HUES64 (cell line): ENCODE measurements around the gene PARD3.

Experiments used
- H3K27ac ChIP-seq: 2 replicates; pipeline ENCODE4 v1.7.0; 2013; ENCODE audit warnings: low read depth, low read length, inconsistent platforms
- H3K27me3 ChIP-seq: 2 replicates; pipeline ENCODE4 v1.6.1; 2013; ENCODE audit warnings: mild to moderate bottlenecking, low read length; ENCODE audit not compliant: insufficient read depth
- H3K36me3 ChIP-seq: 2 replicates; pipeline ENCODE4 v1.6.1; 2013; ENCODE audit warnings: mild to moderate bottlenecking, low read length; ENCODE audit not compliant: insufficient read depth
- H3K4me1 ChIP-seq: 2 replicates; pipeline ENCODE4 v1.6.1; 2013; ENCODE audit warnings: mild to moderate bottlenecking, low read length, moderate library complexity; ENCODE audit not compliant: insufficient read depth
- H3K4me3 ChIP-seq: 2 replicates; pipeline ENCODE4 v1.5.1; 2013; ENCODE audit warnings: mild to moderate bottlenecking, low read length, moderate library complexity
- H3K9ac ChIP-seq: 2 replicates; pipeline ENCODE4 v1.6.1; 2013; ENCODE audit warnings: mild to moderate bottlenecking, low read depth, low read length
- H3K9me3 ChIP-seq: 2 replicates; pipeline ENCODE4 v1.6.1; 2013; ENCODE audit warnings: low read depth, low read length; ENCODE audit not compliant: insufficient read depth
- WGBS: fragments of 150-250, 120-280 bp; methylation state at CpG from one replicate; pipeline ENCODE4 v1.1.7; 2013; ENCODE audit warnings: missing lambda C conversion rate; 5-methylcytosine and 5-hydroxymethylcytosine counted together

The PARD3 gene

DNA sequence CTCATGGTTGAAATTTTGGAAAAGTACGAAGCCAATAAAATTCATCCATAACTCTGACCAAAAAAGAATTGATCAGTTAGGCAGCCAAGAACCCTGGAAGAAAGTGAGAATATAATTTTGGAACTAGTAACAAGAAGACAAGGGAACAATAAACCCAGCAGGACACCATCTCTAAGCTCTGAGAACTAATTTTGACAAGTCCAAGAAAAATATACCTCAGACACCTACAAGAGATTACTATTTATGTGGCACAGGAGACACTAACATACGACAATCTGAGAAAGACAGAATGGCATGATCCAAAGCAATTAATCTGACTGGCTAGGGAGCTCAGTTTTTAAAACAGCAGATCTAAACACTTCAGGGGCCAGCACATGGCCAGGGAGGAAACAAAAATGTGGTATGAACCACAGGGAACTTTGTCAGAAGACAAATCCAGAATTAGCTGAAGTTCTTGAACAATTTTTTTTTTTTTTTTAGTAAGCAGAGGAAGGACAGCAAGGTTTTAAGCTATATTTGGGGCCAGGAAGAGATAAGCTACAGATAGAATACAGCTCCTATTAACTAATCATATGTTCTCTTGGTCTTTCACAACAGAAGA lies 38.9 kb downstream of the PARD3 start:
- Histone ChIP-seq H3K4me1 (peaks cover 29% of the 10 kb centered on the region), H3K36me3 (no peaks in the 10 kb centered on the region), H3K27me3 (no peaks in the 10 kb centered on the region), H3K27ac (no peak overlapping the region), H3K4me3 (no peak overlapping the region), H3K9ac (no peak overlapping the region), H3K9me3 (no peaks in the 10 kb centered on the region)
- WGBS, result 93% methylated on average over 1 of the region's 2 CpGs

DNA sequence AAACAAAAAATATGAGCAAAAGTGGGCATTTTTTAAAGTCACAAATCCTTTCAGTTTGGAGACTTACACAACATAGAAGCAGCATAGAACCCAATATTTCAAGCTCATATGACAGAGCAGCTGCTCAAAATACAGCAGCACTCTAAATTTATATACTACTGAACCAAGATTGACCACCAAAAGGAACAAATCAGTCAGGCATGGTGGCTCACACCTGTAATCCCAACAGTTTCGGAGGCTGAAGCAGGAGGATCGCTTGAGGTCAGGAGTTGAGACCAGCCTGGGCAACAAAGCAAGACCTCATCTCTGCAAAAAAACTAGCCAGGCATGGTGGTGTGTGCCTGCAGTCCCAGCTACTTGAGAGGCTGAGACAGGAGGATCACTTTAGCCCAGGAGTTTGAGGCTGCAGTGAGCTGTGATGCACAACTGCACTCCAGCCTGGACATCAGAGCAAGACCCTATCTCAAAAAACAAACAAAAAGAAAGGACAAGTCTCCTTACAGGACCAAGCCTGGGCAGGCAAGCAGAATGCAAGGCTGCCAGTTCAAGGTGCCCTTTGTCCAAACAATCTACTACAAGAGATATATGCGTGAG lies 40.0 kb downstream of the PARD3 start:
- no peak overlapping the region for H3K9ac ChIP-seq
- WGBS, result 97% methylated on average over 3 of the region's 3 CpGs
- no peak overlapping the region for H3K27ac ChIP-seq
- no peaks in the 10 kb centered on the region for H3K9me3 ChIP-seq
- H3K4me3 ChIP-seq, result no peak overlapping the region
- H3K27me3 ChIP-seq, result no peaks in the 10 kb centered on the region
- H3K36me3 ChIP-seq, result no peaks in the 10 kb centered on the region
- H3K4me1 ChIP-seq, result peaks cover 19% of the 10 kb centered on the region

DNA sequence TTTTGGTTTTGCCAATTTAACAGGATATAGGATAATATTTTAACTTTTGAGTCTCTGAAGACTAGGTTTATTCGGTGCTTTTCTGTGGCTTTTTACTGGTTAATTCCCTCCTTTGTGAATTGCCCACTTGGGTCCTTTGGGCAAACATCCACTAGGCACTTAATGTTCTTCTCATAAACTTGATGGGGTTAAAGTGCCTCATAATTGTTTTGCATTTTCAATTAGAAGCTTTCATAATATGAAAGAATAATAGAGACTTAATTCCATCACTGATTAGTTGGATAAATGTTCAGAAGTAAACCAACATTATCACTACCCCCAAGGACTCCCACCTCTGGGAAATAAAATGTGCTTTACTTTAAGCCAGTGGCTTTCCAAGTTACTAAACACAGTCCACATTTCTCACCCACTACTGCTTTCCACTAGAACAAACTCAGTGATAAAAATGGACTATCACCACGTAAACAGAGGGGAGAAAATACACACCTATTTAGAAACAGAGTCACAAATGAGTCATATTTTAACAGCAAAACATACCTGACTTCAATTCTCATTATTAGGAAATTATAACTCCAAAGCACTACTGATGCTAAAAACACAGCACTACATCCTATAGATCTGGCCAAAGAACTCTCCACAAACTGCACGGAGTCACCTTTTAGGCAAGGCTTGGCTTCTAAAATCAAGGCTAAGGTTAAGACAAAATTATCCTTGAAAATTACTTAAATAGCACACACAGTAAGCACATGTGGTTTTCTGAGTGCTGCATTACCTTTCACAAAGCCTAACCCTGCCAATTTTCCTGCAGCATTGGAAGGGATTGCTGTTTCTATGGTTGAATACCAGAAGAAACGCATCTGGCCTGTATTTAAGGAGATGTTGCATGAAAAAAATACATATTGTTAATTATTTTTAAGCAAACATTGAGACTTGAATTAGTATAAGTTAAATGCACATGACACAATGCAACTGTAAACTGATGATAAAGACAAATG lies 41.2 kb downstream of the PARD3 start:
- Histone ChIP-seq H3K4me1 (peaks cover 19% of the 10 kb centered on the region), H3K4me3 (no peak overlapping the region)
- WGBS, result 97% methylated on average over 4 of the region's 4 CpGs

DNA sequence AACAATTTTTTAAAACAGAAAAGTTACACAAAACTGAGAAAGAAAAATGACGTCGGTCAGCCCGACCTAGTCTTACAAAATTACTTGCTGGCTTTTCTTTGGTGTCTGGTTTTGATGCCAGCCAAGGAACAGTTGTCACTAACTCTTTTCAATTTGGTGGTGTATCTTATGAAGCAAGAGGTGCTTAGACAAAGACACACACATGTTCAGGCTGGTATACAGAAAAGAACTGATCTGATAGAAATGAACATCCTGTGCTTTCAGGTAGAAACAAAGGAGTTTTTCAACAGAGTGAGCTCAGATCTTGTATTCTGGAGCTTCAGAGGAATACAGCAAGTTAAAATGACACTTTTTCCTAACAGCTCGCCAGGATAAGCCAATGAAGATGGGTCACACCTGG lies 43.6 kb downstream of the PARD3 start:
- 91% methylated on average over 4 of the region's 4 CpGs for WGBS
- no peak overlapping the region for H3K9ac ChIP-seq
- no peak overlapping the region for H3K4me3 ChIP-seq
- H3K36me3 ChIP-seq, result no peaks in the 10 kb centered on the region
- no peaks in the 10 kb centered on the region for H3K27me3 ChIP-seq
- H3K27ac ChIP-seq, result no peak overlapping the region
- no peaks in the 10 kb centered on the region for H3K9me3 ChIP-seq
- peaks cover 22% of the 10 kb centered on the region for H3K4me1 ChIP-seq

More for the DNA sequence above, 41.2 kb downstream of the PARD3 start:
- Histone ChIP-seq H3K36me3 (no peaks in the 10 kb centered on the region), H3K9me3 (no peaks in the 10 kb centered on the region), H3K27ac (no peak overlapping the region), H3K9ac (no peak overlapping the region), H3K27me3 (no peaks in the 10 kb centered on the region)

DNA sequence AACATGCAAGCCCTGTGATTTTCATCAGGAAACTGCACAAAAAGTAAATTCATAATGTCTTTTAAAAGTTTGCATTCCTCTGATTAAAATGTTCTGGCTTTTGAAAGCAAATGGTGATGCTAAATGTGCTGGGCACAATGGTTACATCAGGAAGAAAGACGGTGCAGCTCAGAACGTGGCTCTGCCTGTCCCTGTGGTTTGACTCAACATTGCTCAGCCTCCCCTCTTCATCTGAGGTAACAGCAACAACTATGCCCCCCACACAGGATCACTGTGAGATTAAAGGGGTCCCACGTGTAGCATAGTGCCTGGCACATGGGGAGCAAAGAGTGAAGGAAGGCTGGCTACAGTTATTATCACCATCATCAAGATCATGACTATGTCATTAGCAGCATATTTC lies 44.0 kb downstream of the PARD3 start:
- no peaks in the 10 kb centered on the region for H3K9me3 ChIP-seq
- WGBS, result 80% methylated on average over 3 of the region's 3 CpGs
- no peak overlapping the region for H3K27ac ChIP-seq
- H3K9ac ChIP-seq, result no peak overlapping the region
- H3K4me1 ChIP-seq, result peaks cover 22% of the 10 kb centered on the region
- H3K36me3 ChIP-seq, result no peaks in the 10 kb centered on the region
- no peaks in the 10 kb centered on the region for H3K27me3 ChIP-seq
- H3K4me3 ChIP-seq, result no peak overlapping the region

DNA sequence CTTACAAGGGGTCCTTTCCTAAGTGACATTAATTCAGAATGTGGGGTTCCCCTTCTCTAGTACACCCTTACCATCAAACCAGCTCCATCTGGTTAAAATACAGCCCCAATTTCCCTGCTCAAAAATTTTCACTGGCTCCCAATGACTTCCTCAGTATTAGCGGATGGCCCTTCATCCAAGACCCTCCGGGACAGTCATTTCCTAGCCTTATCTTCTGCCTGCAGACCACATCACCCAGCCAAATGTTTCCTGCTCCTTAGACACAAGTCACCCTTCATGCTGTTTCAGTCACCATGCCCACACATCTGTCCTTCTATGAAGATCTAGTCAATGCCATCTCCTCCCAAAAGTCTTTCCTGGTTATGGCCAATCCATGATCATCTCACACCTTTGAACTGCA lies 45.2 kb downstream of the PARD3 start:
- Histone ChIP-seq H3K9me3 (no peaks in the 10 kb centered on the region), H3K27ac (no peak overlapping the region), H3K36me3 (no peaks in the 10 kb centered on the region), H3K4me1 (peaks cover 23% of the 10 kb centered on the region), H3K4me3 (no peak overlapping the region), H3K27me3 (no peaks in the 10 kb centered on the region), H3K9ac (no peak overlapping the region)
- 46% methylated on average over 2 of the region's 2 CpGs for WGBS

DNA sequence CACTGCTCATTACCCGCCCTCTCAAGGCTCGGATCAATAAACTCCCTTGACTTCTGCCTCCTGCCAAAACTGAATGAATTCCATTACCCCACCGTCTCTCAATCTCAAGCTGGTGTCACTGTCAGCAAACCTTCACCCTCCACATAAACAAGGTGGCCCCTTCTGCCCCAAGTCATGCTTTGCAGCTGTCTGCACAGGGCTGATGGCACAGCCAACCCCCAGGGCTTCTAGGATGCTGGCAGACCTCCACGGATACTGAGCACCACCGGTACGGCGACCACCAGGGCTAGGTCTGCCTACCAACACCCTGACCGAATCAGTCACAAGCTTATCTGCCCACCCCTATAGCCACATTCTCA lies 46.1 kb downstream of the PARD3 start:
- Histone ChIP-seq H3K4me1 (peaks cover 31% of the 10 kb centered on the region), H3K27me3 (no peaks in the 10 kb centered on the region), H3K9ac (no peak overlapping the region), H3K4me3 (no peak overlapping the region), H3K27ac (no peak overlapping the region), H3K36me3 (no peaks in the 10 kb centered on the region), H3K9me3 (no peaks in the 10 kb centered on the region)
- WGBS, result 85% methylated on average over 8 of the region's 8 CpGs

DNA sequence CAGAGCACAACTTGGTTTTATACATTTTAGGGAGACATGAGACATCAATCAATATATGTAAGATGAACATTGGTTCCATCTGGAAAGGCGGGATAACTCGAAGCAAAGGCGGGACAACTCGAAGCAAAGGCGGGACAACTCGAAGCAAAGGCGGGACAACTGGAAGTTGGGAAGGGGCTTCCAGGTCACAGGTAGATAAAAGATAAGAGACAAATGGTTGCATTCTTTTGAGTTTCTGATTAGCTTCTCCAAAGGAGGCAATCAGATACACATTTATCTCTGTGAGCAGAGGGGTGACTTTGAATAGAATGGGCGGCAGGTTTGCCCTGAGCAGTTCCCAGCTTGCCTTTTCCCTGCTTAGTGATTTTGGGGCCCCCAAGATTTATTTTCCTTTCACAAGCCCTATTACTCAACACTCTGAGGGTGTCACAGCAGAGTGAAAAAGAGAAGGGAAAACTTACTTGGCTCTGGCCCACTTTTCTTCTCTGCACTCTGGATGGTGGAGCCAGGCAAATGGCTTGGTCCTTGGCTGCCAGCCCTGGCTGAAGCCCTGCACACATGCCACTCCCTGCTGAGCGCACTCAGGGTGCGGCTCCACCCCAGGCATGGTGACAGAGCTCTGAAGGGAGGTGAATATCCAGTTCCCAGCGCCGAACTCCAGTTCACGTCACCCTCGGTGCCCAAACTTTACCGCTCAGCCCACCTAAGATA lies 46.7 kb downstream of the PARD3 start:
- Histone ChIP-seq H3K4me1 (peaks cover 31% of the 10 kb centered on the region), H3K36me3 (no peaks in the 10 kb centered on the region), H3K4me3 (no peak overlapping the region), H3K27me3 (no peaks in the 10 kb centered on the region), H3K9me3 (no peaks in the 10 kb centered on the region), H3K9ac (no peak overlapping the region), H3K27ac (no peak overlapping the region; the same call in 1 of the 2 replicates)
- WGBS, result 76% methylated on average over 15 of the region's 15 CpGs

DNA sequence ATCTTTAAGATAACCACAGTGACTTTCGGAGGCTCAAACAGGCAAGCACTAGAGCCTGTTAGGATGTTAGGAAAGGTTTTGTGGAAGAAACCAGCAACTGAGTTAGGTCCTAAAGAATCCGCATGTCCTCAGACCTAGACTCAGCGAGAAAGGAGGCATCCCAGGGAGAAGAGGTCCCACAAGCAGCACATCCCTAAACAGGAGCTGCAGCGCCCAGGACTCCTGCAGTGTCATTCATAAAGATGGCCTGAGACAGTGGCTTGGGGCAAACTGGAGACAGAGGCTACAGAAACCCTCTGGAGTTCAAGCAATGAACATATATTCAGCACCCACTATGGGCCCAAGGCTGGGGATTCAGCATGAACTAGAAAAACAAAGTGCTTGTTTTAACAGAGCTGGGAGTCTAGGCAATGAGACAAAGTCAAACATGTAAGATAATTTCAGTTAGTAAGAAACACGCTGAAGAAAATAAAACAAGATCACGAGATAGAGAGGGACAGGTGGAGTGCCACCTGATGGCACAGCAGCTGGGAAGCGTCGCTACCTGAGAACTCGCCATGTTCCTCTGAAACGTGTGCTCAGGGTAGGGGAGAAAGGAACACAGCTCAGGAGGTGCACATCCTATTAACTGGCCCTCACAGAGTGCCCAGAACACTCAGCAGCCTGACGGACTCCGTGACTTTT lies 48.1 kb downstream of the PARD3 start:
- WGBS, result 67% methylated on average over 12 of the region's 12 CpGs

DNA sequence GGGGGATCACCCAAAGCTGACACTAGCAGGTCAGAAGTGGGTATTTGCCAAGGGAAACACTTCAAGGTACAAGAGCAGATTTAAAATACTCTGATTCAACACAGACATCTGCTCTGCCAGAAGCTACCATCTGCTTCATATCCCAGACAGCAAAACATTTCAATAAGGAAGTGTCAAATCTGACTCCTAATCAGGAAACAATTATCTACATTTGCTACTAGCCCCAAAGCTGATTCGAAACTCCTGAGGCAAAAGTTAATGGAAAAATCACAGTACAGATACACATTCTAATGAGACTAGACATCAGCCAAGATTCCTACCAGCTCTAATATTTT lies 48.9 kb downstream of the PARD3 start:
- Histone ChIP-seq H3K27ac (no peak overlapping the region), H3K27me3 (no peaks in the 10 kb centered on the region), H3K4me1 (peaks cover 23% of the 10 kb centered on the region), H3K4me3 (no peak overlapping the region), H3K9ac (no peak overlapping the region), H3K9me3 (no peaks in the 10 kb centered on the region), H3K36me3 (no peaks in the 10 kb centered on the region)
- WGBS, result 92% methylated on average over 1 of the region's 1 CpG

More for the DNA sequence above, 48.1 kb downstream of the PARD3 start:
- Histone ChIP-seq H3K4me1 (peaks cover 30% of the 10 kb centered on the region), H3K27ac (0 out of 2 replicates have a peak overlapping the region, but pooled peaks have one; percentile 20), H3K9me3 (no peaks in the 10 kb centered on the region), H3K4me3 (no peak overlapping the region), H3K9ac (no peak overlapping the region), H3K27me3 (no peaks in the 10 kb centered on the region), H3K36me3 (no peaks in the 10 kb centered on the region)
